ENCODE results near the gene NRGN.

Gene NRGN

GRCh38 chr11:124739479-124740276 is at the start of gene NRGN:
TSS of gene NRGN (plus strand) at chr11:124739942. CDS start at chr11:124740085, 143 bp downstream.
- H3K4me3 ChIP-seq (ENCODE audit: low read depth, low read length), result peak within 1 kb of the TSS; percentile 61

GRCh38 chr11:124693142-124693541 is 46.6 kb upstream of the NRGN start:
- no peak overlapping the region for H3K4me3 ChIP-seq (ENCODE audit: low read depth, low read length)

GRCh38 chr11:124699547-124699946 is 40.2 kb upstream of the NRGN start:
- H3K4me3 ChIP-seq (ENCODE audit: low read depth, low read length), result no peak overlapping the region

- H3K4me3 ChIP-seq (ENCODE audit: low read depth, low read length), result no peak overlapping the region
Measured at GRCh38 chr11:124700028-124700427, 39.7 kb upstream of the NRGN start.

- no peak overlapping the region for H3K4me3 ChIP-seq (ENCODE audit: low read depth, low read length)
Measured at GRCh38 chr11:124707829-124708228, 31.9 kb upstream of the NRGN start.

GRCh38 chr11:124712392-124712791 is 27.4 kb upstream of the NRGN start:
- no peak overlapping the region for H3K4me3 ChIP-seq (ENCODE audit: low read depth, low read length)

GRCh38 chr11:124716591-124716990 is 23.2 kb upstream of the NRGN start:
- no peak overlapping the region for H3K4me3 ChIP-seq (ENCODE audit: low read depth, low read length)

- no peak overlapping the region for H3K4me3 ChIP-seq (ENCODE audit: low read depth, low read length)
Measured at GRCh38 chr11:124717421-124717785, 22.3 kb upstream of the NRGN start.

- H3K4me3 ChIP-seq (ENCODE audit: low read depth, low read length), result peak overlapping the region; percentile 30
Measured at GRCh38 chr11:124717786-124718651, 21.7 kb upstream of the NRGN start.

GRCh38 chr11:124718801-124719200 is 20.9 kb upstream of the NRGN start:
- H3K4me3 ChIP-seq (ENCODE audit: low read depth, low read length), result no peak overlapping the region

GRCh38 chr11:124719534-124719933 is 20.2 kb upstream of the NRGN start:
- no peak overlapping the region for H3K4me3 ChIP-seq (ENCODE audit: low read depth, low read length)

GRCh38 chr11:124722176-124722575 is 17.6 kb upstream of the NRGN start:
- H3K4me3 ChIP-seq (ENCODE audit: low read depth, low read length), result no peak overlapping the region

- no peak overlapping the region for H3K4me3 ChIP-seq (ENCODE audit: low read depth, low read length)
Measured at GRCh38 chr11:124724979-124725718, 14.6 kb upstream of the NRGN start.

GRCh38 chr11:124725719-124726105 is 14.0 kb upstream of the NRGN start:
- no peak overlapping the region for H3K4me3 ChIP-seq (ENCODE audit: low read depth, low read length)

- H3K4me3 ChIP-seq (ENCODE audit: low read depth, low read length), result no peak overlapping the region
Measured at GRCh38 chr11:124727474-124727873, 12.3 kb upstream of the NRGN start.

GRCh38 chr11:124728134-124728533 is 11.6 kb upstream of the NRGN start:
- H3K4me3 ChIP-seq (ENCODE audit: low read depth, low read length), result no peak overlapping the region

GRCh38 chr11:124729571-124729970 is 10.2 kb upstream of the NRGN start:
- no peak overlapping the region for H3K4me3 ChIP-seq (ENCODE audit: low read depth, low read length)

GRCh38 chr11:124732230-124732629 is 7.5 kb upstream of the NRGN start:
- H3K4me3 ChIP-seq (ENCODE audit: low read depth, low read length), result no peak overlapping the region

GRCh38 chr11:124736736-124737135 is 3.0 kb upstream of the NRGN start:
- H3K4me3 ChIP-seq (ENCODE audit: low read depth, low read length), result no peak overlapping the region

- H3K4me3 ChIP-seq (ENCODE audit: low read depth, low read length), result no peak overlapping the region
Measured at GRCh38 chr11:124737638-124738305, 2.0 kb upstream of the NRGN start.

All from iPS-11a (cell line).